SIG-M5 treated with dmso at 0.1 percent for 504 hours (cell line): ENCODE measurements around the gene TRIM9.
A peak's percentile ranks its signal among the peaks of the same experiment; 100 is the strongest.

Source experiments
- DNase-seq: peaks from one replicate; lab custom pipeline; 2025; ENCODE audit not compliant: unreplicated experiment; lab: John Stamatoyannopoulos, UW

The TRIM9 gene

GRCh38 chr14:50937800-50938199 is 157.1 kb downstream of the TRIM9 start:
- no peak for DNase-seq

GRCh38 chr14:50937325-50937724 is 157.6 kb downstream of the TRIM9 start:
- peak; percentile 69 for DNase-seq

GRCh38 chr14:50936882-50937281 is 158.0 kb downstream of the TRIM9 start:
- peak; percentile 48 for DNase-seq

GRCh38 chr14:50936016-50936340 is 158.9 kb downstream of the TRIM9 start:
- DNase-seq, result no peak

- no peak for DNase-seq
Observed at GRCh38 chr14:50935126-50936015, 159.5 kb downstream of the TRIM9 start.

GRCh38 chr14:50932592-50933495 is 162.1 kb downstream of the TRIM9 start:
- no peak for DNase-seq

GRCh38 chr14:50932156-50932555 is 162.7 kb downstream of the TRIM9 start:
- no peak for DNase-seq

- no peak for DNase-seq
Observed at GRCh38 chr14:50931559-50931958, 163.3 kb downstream of the TRIM9 start.

GRCh38 chr14:50929506-50929905 is 165.4 kb downstream of the TRIM9 start:
- DNase-seq, result no peak

- DNase-seq, result peak; percentile 98
Observed at GRCh38 chr14:50928002-50928635, 166.8 kb downstream of the TRIM9 start.

- peak; percentile 92 for DNase-seq
Observed at GRCh38 chr14:50926851-50927386, 168.0 kb downstream of the TRIM9 start.
